Fibroblast of lung (primary cell): ENCODE results near the gene SLIT3. TPM values are rescaled to one million over a fixed set of nuclear protein-coding genes. Genes with fewer than 3 reads are reported as not detected.

Experiments
- DNase-seq, 2 donors: peaks; one replicate each; pipeline versions ENCODE4 v3.0.0 to v3.0.0-alpha.2; 2010; ENCODE audit warnings: low read depth in 2 of 2
- H2AFZ ChIP-seq: 2 replicates; pipeline ENCODE4 v1.5.1; 2012; ENCODE audit warnings: low read length, control low read depth, inconsistent platforms
- H3K27ac ChIP-seq: 2 replicates; pipeline ENCODE4 v1.5.1; 2011; ENCODE audit warnings: low read length, control low read depth; ENCODE audit not compliant: insufficient read depth
- H3K27me3 ChIP-seq: 2 replicates; pipeline ENCODE4 v1.5.1; 2011; ENCODE audit warnings: mild to moderate bottlenecking, low read length; ENCODE audit not compliant: control insufficient read depth, insufficient read depth
- H3K36me3 ChIP-seq: 2 replicates; pipeline ENCODE4 v1.5.1; 2011; ENCODE audit warnings: low read length; ENCODE audit not compliant: control insufficient read depth, insufficient read depth
- H3K4me1 ChIP-seq: 2 replicates; pipeline ENCODE4 v1.5.1; 2011; ENCODE audit warnings: low read length; ENCODE audit not compliant: control insufficient read depth, insufficient read depth; ENCODE audit errors: extremely low read depth
- H3K4me2 ChIP-seq: 2 replicates; pipeline ENCODE4 v1.5.1; 2011; ENCODE audit warnings: low read length, control low read depth; ENCODE audit not compliant: insufficient read depth; ENCODE audit errors: extremely low read depth
- H3K4me3 ChIP-seq, 4 experiments: fragments of 200-600 bp in 1 of 4; sonication (generic) in 1 of 4; replicated peaks in 1 of 4; 2 replicates each; pipeline ENCODE4 v1.5.1; 2011 to 2016; ENCODE audit warnings: low read length in 4 of 4, low read depth in 3 of 4, mild to moderate bottlenecking in 3 of 4, control low read depth in 2 of 4, inconsistent platforms in 1 of 4, mixed read lengths in 1 of 4; ENCODE audit not compliant: insufficient read depth in 1 of 4; ENCODE audit errors: control extremely low read depth in 1 of 4
- H3K79me2 ChIP-seq: 2 replicates; pipeline ENCODE4 v1.5.1; 2012; ENCODE audit warnings: mild to moderate bottlenecking, low read length, inconsistent platforms; ENCODE audit not compliant: control insufficient read depth, insufficient read depth
- H3K9ac ChIP-seq: 2 replicates; pipeline ENCODE4 v1.5.1; 2011; ENCODE audit warnings: mild to moderate bottlenecking, low read length, control low read depth; ENCODE audit not compliant: insufficient read depth
- H3K9me3 ChIP-seq: 2 replicates; pipeline ENCODE4 v1.5.1; 2012; ENCODE audit warnings: low read depth, low read length; ENCODE audit not compliant: control insufficient read depth, insufficient read depth
- H4K20me1 ChIP-seq: 2 replicates; pipeline ENCODE4 v1.5.1; 2011; ENCODE audit warnings: low read length; ENCODE audit not compliant: control insufficient read depth, insufficient read depth; ENCODE audit errors: extremely low read depth
- EZH2 ChIP-seq: IDR thresholded peaks from 2 replicates; pipeline ENCODE4 v1.5.1; 2012; ENCODE audit warnings: low read length, control low read depth, mild to moderate bottlenecking; ENCODE audit errors: missing control alignments
- polyA plus RNA-seq, 2 donors: library from polyadenylated mRNA; depleted of rRNA in 1 of 2; stranded (reverse) in 1 of 2; unstranded in 1 of 2; fragments of >200 nt; gene quantifications; 2 replicates each; pipeline ENCODE4 v1.2.1, GENCODE V29; 2011 to 2012; ENCODE audit warnings: missing spikeins in 1 of 2
- total RNA-seq: library from RNA; depleted of rRNA; stranded (reverse); fragments of >200 nt; gene quantifications from 2 replicates; pipeline ENCODE4 v1.2.1, GENCODE V29; 2014
- TF ChIP-seq, protein P1 (sequence below), 2 donors: IDR thresholded peaks in 1 of 2; conservative IDR thresholded peaks in 1 of 2; 1 replicate in 1 of 2; 2 replicates in 1 of 2; pipeline ENCODE4 v1.5.1; 2011 to 2012; ENCODE audit warnings: low read length in 2 of 2, control low read depth in 1 of 2, inconsistent platforms in 1 of 2, low read depth in 1 of 2, mild to moderate bottlenecking in 1 of 2

SLIT3 gene
- total and polyA plus RNA-seq, 2 donors (not counting 1 experiment from before 2014, with no cell fraction given): 1.6 to 4.6 TPM

DNA sequence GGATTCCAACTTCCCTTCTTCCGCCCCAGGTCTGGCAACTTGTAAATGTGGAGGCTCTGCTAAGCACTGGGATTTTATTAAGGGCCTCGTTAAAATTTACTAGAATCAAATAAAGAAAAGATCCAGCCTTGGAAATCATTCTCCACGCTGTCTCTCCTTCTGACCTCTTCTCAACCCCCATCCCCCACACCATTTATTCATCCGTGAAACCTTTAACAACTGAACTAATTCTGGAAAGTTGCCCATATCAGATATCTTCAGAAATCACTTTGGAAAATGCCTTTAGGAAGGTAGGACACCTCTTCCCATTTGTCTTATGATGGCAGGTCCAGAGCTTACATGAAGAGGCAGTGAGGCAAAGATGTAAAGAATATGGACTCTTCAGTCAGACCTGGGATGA is 288.5 kb downstream of the SLIT3 start:
- Histone ChIP-seq H4K20me1 (no peaks in the 10 kb centered on the region), H2AFZ (no peak overlapping the region), H3K79me2 (no peaks in the 10 kb centered on the region), H3K27me3 (no peaks in the 10 kb centered on the region), H3K36me3 (no peaks in the 10 kb centered on the region), H3K9me3 (no peaks in the 10 kb centered on the region), H3K4me2 (no peak overlapping the region), H3K4me3 (no peak overlapping the region), H3K9ac (no peak overlapping the region), H3K4me1 (no peaks in the 10 kb centered on the region), H3K27ac (no peak overlapping the region)
- TF ChIP-seq, protein P1, sequence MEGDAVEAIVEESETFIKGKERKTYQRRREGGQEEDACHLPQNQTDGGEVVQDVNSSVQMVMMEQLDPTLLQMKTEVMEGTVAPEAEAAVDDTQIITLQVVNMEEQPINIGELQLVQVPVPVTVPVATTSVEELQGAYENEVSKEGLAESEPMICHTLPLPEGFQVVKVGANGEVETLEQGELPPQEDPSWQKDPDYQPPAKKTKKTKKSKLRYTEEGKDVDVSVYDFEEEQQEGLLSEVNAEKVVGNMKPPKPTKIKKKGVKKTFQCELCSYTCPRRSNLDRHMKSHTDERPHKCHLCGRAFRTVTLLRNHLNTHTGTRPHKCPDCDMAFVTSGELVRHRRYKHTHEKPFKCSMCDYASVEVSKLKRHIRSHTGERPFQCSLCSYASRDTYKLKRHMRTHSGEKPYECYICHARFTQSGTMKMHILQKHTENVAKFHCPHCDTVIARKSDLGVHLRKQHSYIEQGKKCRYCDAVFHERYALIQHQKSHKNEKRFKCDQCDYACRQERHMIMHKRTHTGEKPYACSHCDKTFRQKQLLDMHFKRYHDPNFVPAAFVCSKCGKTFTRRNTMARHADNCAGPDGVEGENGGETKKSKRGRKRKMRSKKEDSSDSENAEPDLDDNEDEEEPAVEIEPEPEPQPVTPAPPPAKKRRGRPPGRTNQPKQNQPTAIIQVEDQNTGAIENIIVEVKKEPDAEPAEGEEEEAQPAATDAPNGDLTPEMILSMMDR (conservative IDR thresholded peaks at IDR 0.05 in 1 of 2, IDR thresholded peaks at IDR 0.05 in 1 of 2; ENCODE audit: low read depth in 1 of 2, low read length in 2 of 2): no peak
- no peak for TF ChIP-seq EZH2
- DNase-seq: no peak

DNA sequence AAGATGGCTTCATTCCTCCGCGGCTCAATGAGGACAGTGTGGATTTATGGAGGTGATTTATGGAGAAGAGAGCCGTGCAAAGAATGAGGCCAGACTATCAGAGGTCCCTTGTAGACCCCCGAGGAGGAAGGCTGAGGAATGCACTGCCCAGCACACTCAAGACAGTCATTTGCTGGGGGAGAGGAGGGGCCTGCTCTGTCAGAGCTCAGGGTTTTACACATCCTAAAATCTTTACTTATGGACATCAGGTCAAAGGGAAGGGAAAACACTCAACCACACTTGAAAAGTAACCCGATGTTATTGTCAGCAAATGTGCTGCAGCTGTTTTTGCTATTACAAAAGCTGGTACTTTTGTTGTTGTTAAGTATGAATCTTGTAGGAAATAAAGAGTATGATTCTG is 289.5 kb downstream of the SLIT3 start:
- Histone ChIP-seq H3K9ac (no peak overlapping the region), H3K9me3 (no peaks in the 10 kb centered on the region), H3K36me3 (no peaks in the 10 kb centered on the region), H3K79me2 (no peaks in the 10 kb centered on the region), H3K27me3 (no peaks in the 10 kb centered on the region), H2AFZ (no peak overlapping the region), H3K4me1 (no peaks in the 10 kb centered on the region), H3K4me2 (no peak overlapping the region), H4K20me1 (no peaks in the 10 kb centered on the region), H3K4me3 (no peak overlapping the region), H3K27ac (no peak overlapping the region)
- TF ChIP-seq, protein P1 (conservative IDR thresholded peaks at IDR 0.05 in 1 of 2, IDR thresholded peaks at IDR 0.05 in 1 of 2; ENCODE audit: low read depth in 1 of 2, low read length in 2 of 2): no peak
- TF ChIP-seq EZH2: no peak
- no peak for DNase-seq

DNA sequence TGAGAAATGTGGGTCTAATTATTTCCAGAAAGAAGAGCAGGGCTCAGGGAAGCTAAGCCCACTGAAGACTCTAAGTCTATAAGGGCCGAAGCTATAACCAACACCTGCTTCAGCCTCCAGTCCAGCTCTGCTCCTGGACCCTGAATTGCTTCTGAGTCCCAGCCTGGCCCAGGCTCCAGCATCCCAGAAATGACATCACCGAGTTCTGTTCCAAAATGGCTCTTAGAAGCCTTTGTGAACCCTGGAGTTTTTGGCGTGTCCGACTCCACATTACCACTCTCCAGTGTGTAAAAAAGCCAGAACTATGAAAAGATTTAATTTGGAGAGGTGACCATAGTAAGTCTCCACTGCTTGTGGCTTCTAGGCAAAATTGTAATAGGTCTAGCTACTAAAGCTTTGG is 289.9 kb downstream of the SLIT3 start:
- Histone ChIP-seq H3K79me2 (no peaks in the 10 kb centered on the region), H3K9ac (no peak overlapping the region), H3K36me3 (no peaks in the 10 kb centered on the region), H3K9me3 (no peaks in the 10 kb centered on the region), H3K27me3 (no peaks in the 10 kb centered on the region), H3K27ac (no peak overlapping the region), H3K4me1 (no peaks in the 10 kb centered on the region), H3K4me3 (no peak overlapping the region), H4K20me1 (no peaks in the 10 kb centered on the region), H2AFZ (no peak overlapping the region), H3K4me2 (no peak overlapping the region)
- no peak for DNase-seq
- TF ChIP-seq, protein P1 (conservative IDR thresholded peaks at IDR 0.05 in 1 of 2, IDR thresholded peaks at IDR 0.05 in 1 of 2; ENCODE audit: low read depth in 1 of 2, low read length in 2 of 2): no peak
